A549 (cell line): ENCODE data around the gene WIPF3.

ENCODE experiments used
- CTCF ChIP-seq: fragments of >200 bp; sonication (Bioruptor Twin); formaldehyde crosslinking; IDR thresholded peaks from 3 replicates; pipeline ENCODE4 v1.5.1; 2016
- EP300 ChIP-seq, 2 experiments: fragments of >200 bp; sonication (Bioruptor Twin); formaldehyde crosslinking; IDR thresholded peaks; 2 replicates in 1 of 2; 3 replicates in 1 of 2; pipeline ENCODE4 v1.6.1; 2016 to 2017
- RAD21 ChIP-seq, 2 experiments: fragments of >200 bp in 1 of 2; sonication (Bioruptor Twin) in 1 of 2; formaldehyde crosslinking in 1 of 2; IDR thresholded peaks in 1 of 2; conservative IDR thresholded peaks in 1 of 2; 2 replicates in 1 of 2; 3 replicates in 1 of 2; pipeline ENCODE4 v1.6.1; 2012 to 2018; ENCODE audit warnings: inconsistent platforms in 1 of 2
- USF2 ChIP-seq: fragments of 450-650 bp; IDR thresholded peaks from 2 replicates; pipeline ENCODE4 v1.6.1; 2014; ENCODE audit warnings: antibody characterized with exemption

- TF ChIP-seq EP300 (IDR thresholded peaks at IDR 0.05) (no peak), CTCF (no peak), RAD21 (conservative IDR thresholded peaks at IDR 0.05 in 1 of 2, IDR thresholded peaks at IDR 0.05 in 1 of 2) (no peak), USF2 (no peak)
These were observed 9.0 kb upstream of the WIPF3 start for GRCh38 chr7:29797112-29797944.
